ENCODE results near the gene LRRC8D.
"Not testable (repeated sequence)": the region's sequence is repeated elsewhere in the genome, so short reads cannot be mapped to it uniquely, and the experiment has no call there.

Gene LRRC8D

DNA sequence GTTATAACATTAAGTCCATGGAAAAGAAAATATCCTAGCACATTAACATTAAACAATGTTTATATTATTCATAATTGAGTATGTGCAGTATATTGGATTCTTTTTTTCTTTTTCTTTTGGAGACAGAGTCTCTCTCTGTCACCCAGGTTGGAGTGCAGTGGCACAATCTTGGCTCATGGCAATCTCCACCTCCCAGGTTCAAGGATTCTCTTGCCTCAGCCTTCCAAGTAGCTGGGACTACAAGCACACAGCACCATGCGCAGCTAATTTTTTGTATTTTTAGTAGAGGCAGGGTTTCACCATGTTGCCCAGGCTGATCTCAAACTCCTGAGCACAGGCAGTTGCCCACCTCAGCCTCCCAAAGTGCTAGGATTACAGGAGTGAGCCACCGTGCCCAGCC is 162.0 kb downstream of the LRRC8D start:
- not testable (repeated sequence) for H3K27me3 Mint-ChIP-seq; H3K9me3 Mint-ChIP-seq; H3K36me3 Mint-ChIP-seq (ENCODE audit: low read depth); H3K27ac Mint-ChIP-seq; H3K4me1 Mint-ChIP-seq; H3K4me3 Mint-ChIP-seq; ATAC-seq; DNase-seq

DNA sequence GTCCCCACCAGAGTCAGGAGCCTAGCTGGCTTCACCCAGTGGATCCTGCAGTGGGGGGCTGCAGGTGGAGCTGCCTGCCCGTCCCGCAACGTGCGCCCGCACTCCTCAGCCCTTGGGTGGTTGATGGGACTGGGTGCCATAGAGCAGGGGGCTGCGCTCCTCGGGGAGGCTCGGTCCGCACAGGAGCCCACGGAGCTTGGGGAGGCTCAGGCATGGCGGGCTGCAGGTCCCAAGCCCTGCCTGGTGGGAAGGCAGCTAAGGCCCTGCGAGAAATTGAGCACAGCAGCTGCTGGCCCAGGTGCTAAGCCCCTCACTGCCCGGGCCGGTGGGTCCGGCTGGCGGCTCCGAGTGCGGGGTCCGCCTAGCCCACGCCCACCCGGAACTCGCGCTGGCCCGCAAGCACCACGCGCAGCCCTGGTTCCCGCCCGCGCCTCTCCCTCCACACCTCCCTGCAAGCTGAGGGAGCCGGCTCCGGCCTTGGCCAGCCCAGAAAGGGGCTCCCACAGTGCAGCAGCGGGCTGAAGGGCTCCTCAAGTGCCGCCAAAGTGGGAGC is 163.8 kb downstream of the LRRC8D start:
- H3K4me1 Mint-ChIP-seq; H3K27me3 Mint-ChIP-seq; ATAC-seq; H3K27ac Mint-ChIP-seq; H3K36me3 Mint-ChIP-seq (ENCODE audit: low read depth); H3K4me3 Mint-ChIP-seq; DNase-seq; H3K9me3 Mint-ChIP-seq: not testable (repeated sequence)

DNA sequence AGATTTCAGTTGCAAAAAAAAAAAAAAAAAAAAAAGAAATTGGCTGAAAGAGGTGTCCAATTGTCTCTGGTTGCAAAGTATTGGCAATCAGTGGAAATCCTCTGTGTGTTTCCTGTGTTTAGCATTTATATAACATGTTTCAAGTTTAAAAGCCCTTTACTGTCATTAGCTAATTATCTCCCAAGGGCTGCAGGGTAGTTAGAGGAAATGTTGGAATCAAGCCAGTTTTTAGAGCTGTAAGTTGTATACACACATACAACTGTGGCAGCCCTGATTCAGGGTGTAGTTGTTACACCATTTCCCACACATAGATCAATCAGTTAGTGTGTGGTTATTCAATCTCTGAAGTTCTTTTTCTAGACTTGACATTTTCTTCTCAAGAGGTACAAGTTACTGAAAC is 165.2 kb downstream of the LRRC8D start:
- DNase-seq (no peak), ATAC-seq (no peak)
- Mint-ChIP-seq H3K36me3 (ENCODE audit: low read depth) (no peaks in the 10 kb centered on the region), H3K4me3 (no peak overlapping the region), H3K27ac (no peak overlapping the region), H3K4me1 (peaks cover under 1% of the 10 kb centered on the region), H3K27me3 (peaks cover 3% of the 10 kb centered on the region), H3K9me3 (no peaks in the 10 kb centered on the region)
